K562 (cell line): Measurements from ENCODE around the gene FBXO10. TPM values are rescaled to one million over a fixed set of nuclear protein-coding genes. Genes with fewer than 3 reads are reported as not detected.

Source experiments
- CBX3 ChIP-seq, 2 experiments: IDR thresholded peaks; 1 replicate in 1 of 2; 2 replicates in 1 of 2; pipeline ENCODE4 v1.6.1; 2012; ENCODE audit warnings: inconsistent platforms in 2 of 2, low read length in 2 of 2, borderline replicate concordance in 1 of 2, control low read depth in 1 of 2
- ESRRA ChIP-seq: fragments of 450-650 bp; IDR thresholded peaks from 2 replicates; pipeline ENCODE4 v1.6.1; 2014; ENCODE audit warnings: low read depth, mild to moderate bottlenecking, moderate library complexity, borderline replicate concordance
- FOS ChIP-seq: IDR thresholded peaks from 3 replicates; pipeline ENCODE4 v1.6.1; 2011; ENCODE audit not compliant: insufficient read length; ENCODE audit errors: extremely low read depth
- JUN ChIP-seq, 2 experiments: sonication (generic) in 1 of 2; formaldehyde crosslinking in 1 of 2; IDR thresholded peaks; 2 replicates each; pipeline versions ENCODE4 v1.6.1 to v1.8.0; 2012 to 2022; ENCODE audit warnings: borderline replicate concordance in 2 of 2, mild to moderate bottlenecking in 2 of 2, improper control_type of control experiment in 1 of 2, low read depth in 1 of 2, low read length in 1 of 2, missing genetic modification reagents in 1 of 2
- MAFK ChIP-seq: IDR thresholded peaks from 2 replicates; pipeline ENCODE4 v1.6.1; 2011; ENCODE audit warnings: low read length, improper control_type of control experiment
- RBFOX2 ChIP-seq: fragments of 200-400 bp; formaldehyde crosslinking; IDR thresholded peaks from 2 replicates; pipeline ENCODE4 v1.6.1; 2017; ENCODE audit warnings: low read depth, mild to moderate bottlenecking, low read length, moderate library complexity
- SMARCE1 ChIP-seq: fragments of 450-650 bp; IDR thresholded peaks from 2 replicates; pipeline ENCODE4 v1.7.1; 2016; ENCODE audit warnings: mild to moderate bottlenecking
- polyA plus RNA-seq, 8 experiments: library from polyadenylated mRNA; depleted of rRNA in 4 of 8; stranded (reverse) in 5 of 8; unstranded in 3 of 8; fragments of >200 nt; fragmentation: Nextera tagmentation in 2 of 8; fragmentation: Illumina TruSeq in 1 of 8; extraction: Ambion mirVana in 2 of 8; extraction: Trizol in 1 of 8; gene quantifications; 2 replicates each; pipeline versions ENCODE4 v1.2.1 to v1.2.3, GENCODE V29; 2011 to 2014; ENCODE audit warnings: inconsistent platforms in 1 of 8, missing spikeins in 1 of 8
- total RNA-seq, 7 experiments: library from RNA; depleted of rRNA in 6 of 7; stranded (reverse); fragments of >200 nt in 6 of 7; fragmentation: Illumina TruSeq in 2 of 7; extraction: Trizol in 2 of 7; gene quantifications; 2 replicates each; pipeline versions ENCODE4 v1.2.1 to v1.2.3, GENCODE V29; 2011 to 2021; ENCODE audit warnings: low replicate concordance in 1 of 7
- TF ChIP-seq, protein P1 (sequence below): conservative IDR thresholded peaks from 2 replicates; pipeline ENCODE4 v1.6.1; 2011; ENCODE audit warnings: low read depth, mild to moderate bottlenecking, low read length; ENCODE audit not compliant: control insufficient read depth
- TF ChIP-seq, protein P2 (sequence below): fragments of 450-650 bp; IDR thresholded peaks from 2 replicates; pipeline ENCODE4 v1.6.1; 2016; ENCODE audit warnings: mild to moderate bottlenecking, moderate library complexity
- TF ChIP-seq, protein P3 (sequence below): fragments of 250-450 bp; sonication (Bioruptor Pico); IDR thresholded peaks from 2 replicates; pipeline ENCODE4 v1.8.0; 2022; ENCODE audit warnings: moderate library complexity, mild to moderate bottlenecking, inconsistent platforms
- TF ChIP-seq, protein P4 (sequence below): sonication (generic); formaldehyde crosslinking; IDR thresholded peaks from 2 replicates; pipeline ENCODE4 v1.8.0; 2022; ENCODE audit warnings: missing genetic modification reagents, mild to moderate bottlenecking, moderate library complexity, borderline replicate concordance

FBXO10 gene
- total and polyA plus RNA-seq, 9 of the 15 experiments (the other 6 are each of a cell fraction or from before 2014, with no cell fraction given), result 0.84 to 9.9 (median 6.0) TPM

DNA sequence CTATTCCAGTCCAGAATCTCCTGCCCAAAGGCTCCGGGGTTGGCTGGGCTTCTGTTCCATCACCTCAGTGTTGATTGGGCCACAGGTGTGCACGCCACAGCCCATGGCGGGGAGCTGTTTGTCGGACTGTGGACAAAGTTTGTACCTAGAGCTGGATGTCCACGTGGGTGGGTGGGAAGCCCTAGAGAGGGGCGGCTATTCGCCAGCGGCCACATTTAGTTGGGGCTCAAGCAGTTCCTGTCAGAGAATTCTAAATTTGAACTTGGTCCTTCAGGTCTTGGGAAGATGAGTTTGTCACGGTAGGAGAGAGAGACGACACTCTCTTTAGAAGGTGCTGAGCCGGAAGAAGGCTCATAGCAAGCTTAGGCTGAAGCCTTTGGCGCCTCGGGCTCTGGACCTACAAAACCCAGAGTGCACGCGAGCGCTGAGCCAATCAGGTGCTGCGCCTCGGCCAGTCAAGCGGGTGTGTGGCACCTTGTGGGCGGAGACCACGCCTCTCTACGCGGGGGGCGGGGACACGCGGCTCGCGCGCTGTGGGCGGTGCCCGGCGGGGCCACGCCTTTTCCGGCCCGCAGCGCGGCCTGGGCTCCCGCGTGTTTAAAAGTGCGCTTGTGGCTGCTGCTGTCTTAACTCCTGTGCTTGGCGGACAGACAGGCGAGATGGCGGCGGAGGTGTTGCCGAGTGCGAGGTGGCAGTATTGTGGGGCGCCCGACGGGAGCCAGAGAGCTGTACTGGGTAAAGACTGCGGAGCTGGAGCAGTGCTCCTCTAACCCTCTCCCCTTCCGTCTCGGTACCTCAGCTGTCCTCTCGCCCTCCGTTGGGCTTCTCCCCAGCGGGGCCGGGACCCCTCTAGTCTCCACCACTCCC lies 90.6 kb downstream of the FBXO10 start, which contains the start of gene POLR1E (continued):
- TF ChIP-seq CBX3 (IDR thresholded peaks at IDR 0.05; ENCODE audit: borderline replicate concordance in 1 of 2, low read length in 2 of 2), result peak in 1 of 2 experiments; percentile 67; a peak in 1 of 3 replicates
- TF ChIP-seq, protein P1, sequence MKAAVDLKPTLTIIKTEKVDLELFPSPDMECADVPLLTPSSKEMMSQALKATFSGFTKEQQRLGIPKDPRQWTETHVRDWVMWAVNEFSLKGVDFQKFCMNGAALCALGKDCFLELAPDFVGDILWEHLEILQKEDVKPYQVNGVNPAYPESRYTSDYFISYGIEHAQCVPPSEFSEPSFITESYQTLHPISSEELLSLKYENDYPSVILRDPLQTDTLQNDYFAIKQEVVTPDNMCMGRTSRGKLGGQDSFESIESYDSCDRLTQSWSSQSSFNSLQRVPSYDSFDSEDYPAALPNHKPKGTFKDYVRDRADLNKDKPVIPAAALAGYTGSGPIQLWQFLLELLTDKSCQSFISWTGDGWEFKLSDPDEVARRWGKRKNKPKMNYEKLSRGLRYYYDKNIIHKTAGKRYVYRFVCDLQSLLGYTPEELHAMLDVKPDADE, result peak; percentile 73; the same call in 1 of the 2 replicates
- TF ChIP-seq MAFK, result no peak
- TF ChIP-seq ESRRA, result peak; percentile 75; the same call in 1 of the 2 replicates
- TF ChIP-seq FOS, result peak; percentile 56
- TF ChIP-seq JUN (IDR thresholded peaks at IDR 0.05; ENCODE audit: borderline replicate concordance, low read depth, low read length), result peak; percentile 66; the same call in 1 of the 2 replicates
- no peak for TF ChIP-seq JUN (CRISPR knock-in tag; IDR thresholded peaks at IDR 0.05; ENCODE audit: borderline replicate concordance)
- TF ChIP-seq, protein P2, sequence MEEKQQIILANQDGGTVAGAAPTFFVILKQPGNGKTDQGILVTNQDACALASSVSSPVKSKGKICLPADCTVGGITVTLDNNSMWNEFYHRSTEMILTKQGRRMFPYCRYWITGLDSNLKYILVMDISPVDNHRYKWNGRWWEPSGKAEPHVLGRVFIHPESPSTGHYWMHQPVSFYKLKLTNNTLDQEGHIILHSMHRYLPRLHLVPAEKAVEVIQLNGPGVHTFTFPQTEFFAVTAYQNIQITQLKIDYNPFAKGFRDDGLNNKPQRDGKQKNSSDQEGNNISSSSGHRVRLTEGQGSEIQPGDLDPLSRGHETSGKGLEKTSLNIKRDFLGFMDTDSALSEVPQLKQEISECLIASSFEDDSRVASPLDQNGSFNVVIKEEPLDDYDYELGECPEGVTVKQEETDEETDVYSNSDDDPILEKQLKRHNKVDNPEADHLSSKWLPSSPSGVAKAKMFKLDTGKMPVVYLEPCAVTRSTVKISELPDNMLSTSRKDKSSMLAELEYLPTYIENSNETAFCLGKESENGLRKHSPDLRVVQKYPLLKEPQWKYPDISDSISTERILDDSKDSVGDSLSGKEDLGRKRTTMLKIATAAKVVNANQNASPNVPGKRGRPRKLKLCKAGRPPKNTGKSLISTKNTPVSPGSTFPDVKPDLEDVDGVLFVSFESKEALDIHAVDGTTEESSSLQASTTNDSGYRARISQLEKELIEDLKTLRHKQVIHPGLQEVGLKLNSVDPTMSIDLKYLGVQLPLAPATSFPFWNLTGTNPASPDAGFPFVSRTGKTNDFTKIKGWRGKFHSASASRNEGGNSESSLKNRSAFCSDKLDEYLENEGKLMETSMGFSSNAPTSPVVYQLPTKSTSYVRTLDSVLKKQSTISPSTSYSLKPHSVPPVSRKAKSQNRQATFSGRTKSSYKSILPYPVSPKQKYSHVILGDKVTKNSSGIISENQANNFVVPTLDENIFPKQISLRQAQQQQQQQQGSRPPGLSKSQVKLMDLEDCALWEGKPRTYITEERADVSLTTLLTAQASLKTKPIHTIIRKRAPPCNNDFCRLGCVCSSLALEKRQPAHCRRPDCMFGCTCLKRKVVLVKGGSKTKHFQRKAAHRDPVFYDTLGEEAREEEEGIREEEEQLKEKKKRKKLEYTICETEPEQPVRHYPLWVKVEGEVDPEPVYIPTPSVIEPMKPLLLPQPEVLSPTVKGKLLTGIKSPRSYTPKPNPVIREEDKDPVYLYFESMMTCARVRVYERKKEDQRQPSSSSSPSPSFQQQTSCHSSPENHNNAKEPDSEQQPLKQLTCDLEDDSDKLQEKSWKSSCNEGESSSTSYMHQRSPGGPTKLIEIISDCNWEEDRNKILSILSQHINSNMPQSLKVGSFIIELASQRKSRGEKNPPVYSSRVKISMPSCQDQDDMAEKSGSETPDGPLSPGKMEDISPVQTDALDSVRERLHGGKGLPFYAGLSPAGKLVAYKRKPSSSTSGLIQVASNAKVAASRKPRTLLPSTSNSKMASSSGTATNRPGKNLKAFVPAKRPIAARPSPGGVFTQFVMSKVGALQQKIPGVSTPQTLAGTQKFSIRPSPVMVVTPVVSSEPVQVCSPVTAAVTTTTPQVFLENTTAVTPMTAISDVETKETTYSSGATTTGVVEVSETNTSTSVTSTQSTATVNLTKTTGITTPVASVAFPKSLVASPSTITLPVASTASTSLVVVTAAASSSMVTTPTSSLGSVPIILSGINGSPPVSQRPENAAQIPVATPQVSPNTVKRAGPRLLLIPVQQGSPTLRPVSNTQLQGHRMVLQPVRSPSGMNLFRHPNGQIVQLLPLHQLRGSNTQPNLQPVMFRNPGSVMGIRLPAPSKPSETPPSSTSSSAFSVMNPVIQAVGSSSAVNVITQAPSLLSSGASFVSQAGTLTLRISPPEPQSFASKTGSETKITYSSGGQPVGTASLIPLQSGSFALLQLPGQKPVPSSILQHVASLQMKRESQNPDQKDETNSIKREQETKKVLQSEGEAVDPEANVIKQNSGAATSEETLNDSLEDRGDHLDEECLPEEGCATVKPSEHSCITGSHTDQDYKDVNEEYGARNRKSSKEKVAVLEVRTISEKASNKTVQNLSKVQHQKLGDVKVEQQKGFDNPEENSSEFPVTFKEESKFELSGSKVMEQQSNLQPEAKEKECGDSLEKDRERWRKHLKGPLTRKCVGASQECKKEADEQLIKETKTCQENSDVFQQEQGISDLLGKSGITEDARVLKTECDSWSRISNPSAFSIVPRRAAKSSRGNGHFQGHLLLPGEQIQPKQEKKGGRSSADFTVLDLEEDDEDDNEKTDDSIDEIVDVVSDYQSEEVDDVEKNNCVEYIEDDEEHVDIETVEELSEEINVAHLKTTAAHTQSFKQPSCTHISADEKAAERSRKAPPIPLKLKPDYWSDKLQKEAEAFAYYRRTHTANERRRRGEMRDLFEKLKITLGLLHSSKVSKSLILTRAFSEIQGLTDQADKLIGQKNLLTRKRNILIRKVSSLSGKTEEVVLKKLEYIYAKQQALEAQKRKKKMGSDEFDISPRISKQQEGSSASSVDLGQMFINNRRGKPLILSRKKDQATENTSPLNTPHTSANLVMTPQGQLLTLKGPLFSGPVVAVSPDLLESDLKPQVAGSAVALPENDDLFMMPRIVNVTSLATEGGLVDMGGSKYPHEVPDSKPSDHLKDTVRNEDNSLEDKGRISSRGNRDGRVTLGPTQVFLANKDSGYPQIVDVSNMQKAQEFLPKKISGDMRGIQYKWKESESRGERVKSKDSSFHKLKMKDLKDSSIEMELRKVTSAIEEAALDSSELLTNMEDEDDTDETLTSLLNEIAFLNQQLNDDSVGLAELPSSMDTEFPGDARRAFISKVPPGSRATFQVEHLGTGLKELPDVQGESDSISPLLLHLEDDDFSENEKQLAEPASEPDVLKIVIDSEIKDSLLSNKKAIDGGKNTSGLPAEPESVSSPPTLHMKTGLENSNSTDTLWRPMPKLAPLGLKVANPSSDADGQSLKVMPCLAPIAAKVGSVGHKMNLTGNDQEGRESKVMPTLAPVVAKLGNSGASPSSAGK, result peak; percentile 91
- TF ChIP-seq, protein P3, sequence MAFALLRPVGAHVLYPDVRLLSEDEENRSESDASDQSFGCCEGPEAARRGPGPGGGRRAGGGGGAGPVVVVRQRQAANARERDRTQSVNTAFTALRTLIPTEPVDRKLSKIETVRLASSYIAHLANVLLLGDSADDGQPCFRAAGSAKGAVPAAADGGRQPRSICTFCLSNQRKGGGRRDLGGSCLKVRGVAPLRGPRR (CRISPR knock-in tag), result no peak
- TF ChIP-seq RBFOX2, result peak; percentile 100
- TF ChIP-seq SMARCE1, result 0 out of 2 replicates have a peak, but pooled peaks have one; percentile 18
- TF ChIP-seq, protein P4, sequence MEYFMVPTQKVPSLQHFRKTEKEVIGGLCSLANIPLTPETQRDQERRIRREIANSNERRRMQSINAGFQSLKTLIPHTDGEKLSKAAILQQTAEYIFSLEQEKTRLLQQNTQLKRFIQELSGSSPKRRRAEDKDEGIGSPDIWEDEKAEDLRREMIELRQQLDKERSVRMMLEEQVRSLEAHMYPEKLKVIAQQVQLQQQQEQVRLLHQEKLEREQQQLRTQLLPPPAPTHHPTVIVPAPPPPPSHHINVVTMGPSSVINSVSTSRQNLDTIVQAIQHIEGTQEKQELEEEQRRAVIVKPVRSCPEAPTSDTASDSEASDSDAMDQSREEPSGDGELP (CRISPR knock-in tag), result 0 out of 2 replicates have a peak, but pooled peaks have one; percentile 59
